GM13977 (cell line): ENCODE measurements around the gene LRRC1.

Source experiments
- DNase-seq: peaks from one replicate; pipeline ENCODE4 v3.0.0; 2012; ENCODE audit warnings: low spot score
- in situ Hi-C: fragments of 300-500 bp; cut with MboI; formaldehyde crosslinking; loops from one replicate; pipeline ENCODE4 v1.12.0; 2022; ENCODE audit warnings: low sequenced_read_pairs, low pct_unique_long_range_greater_than_20kb, mixed read lengths, inconsistent platforms; ENCODE audit not compliant: unreplicated experiment
- TF ChIP-seq, protein P1 (sequence below): IDR thresholded peaks from 2 replicates; pipeline ENCODE4 v1.5.1; 2012; ENCODE audit warnings: mild to moderate bottlenecking, control low read depth; ENCODE audit not compliant: insufficient read depth; ENCODE audit errors: extremely low read depth, missing control alignments

Gene LRRC1

DNA sequence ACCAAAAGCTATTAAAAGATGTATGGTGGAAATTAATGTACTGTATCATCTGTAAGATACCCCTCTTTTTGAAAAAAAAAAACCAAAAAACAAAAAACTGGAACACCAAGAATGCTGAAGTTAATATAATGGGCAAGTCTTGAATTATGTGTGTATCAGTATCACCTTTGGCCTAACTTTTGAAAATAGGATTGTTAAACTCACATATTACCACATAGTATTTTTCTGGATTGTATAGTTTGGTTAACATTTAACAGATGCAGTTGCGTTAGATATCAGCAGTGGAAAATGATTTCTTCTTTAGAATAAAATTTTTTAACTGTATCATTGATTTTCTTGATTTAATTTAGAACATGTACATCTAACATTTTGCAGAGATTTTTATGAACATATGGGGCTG is 118.5 kb downstream of the LRRC1 start:
- no peak for DNase-seq
- in situ Hi-C loops = no loop called here
- TF ChIP-seq, protein P1, sequence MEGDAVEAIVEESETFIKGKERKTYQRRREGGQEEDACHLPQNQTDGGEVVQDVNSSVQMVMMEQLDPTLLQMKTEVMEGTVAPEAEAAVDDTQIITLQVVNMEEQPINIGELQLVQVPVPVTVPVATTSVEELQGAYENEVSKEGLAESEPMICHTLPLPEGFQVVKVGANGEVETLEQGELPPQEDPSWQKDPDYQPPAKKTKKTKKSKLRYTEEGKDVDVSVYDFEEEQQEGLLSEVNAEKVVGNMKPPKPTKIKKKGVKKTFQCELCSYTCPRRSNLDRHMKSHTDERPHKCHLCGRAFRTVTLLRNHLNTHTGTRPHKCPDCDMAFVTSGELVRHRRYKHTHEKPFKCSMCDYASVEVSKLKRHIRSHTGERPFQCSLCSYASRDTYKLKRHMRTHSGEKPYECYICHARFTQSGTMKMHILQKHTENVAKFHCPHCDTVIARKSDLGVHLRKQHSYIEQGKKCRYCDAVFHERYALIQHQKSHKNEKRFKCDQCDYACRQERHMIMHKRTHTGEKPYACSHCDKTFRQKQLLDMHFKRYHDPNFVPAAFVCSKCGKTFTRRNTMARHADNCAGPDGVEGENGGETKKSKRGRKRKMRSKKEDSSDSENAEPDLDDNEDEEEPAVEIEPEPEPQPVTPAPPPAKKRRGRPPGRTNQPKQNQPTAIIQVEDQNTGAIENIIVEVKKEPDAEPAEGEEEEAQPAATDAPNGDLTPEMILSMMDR = no peak

DNA sequence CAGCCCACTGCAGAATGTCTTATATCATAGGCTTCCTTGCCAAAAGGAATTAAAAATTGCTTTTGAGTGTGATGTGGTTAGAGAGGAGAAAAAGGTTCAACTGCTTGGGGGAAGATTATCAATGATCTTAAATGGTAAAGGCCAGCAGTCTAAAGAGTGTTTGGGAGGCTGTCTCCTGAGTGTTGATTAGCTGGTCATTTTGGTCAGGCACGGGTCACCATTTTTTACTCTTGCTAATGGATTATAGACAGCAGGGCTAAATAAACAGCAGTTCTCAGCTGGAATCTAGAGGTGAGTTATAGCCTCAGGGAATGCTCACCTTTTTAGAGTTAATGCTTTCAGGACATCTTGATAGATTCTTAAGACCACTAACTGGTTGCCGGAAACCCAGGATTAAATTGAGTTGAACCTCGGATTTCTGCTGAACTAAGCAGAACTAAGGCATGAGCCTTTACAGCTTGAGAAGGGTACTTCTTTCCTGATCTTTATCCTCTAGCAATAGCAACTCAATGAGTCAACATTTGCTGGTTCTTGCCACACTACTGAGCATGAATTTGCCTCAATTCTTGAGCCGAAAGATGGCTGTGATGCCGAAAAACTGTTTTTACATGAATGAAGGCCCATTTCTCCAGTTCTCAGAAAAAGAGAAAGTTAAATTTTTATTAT is 120.4 kb downstream of the LRRC1 start:
- no peak for DNase-seq
- TF ChIP-seq, protein P1 = no peak
- in situ Hi-C loops = no loop called here

DNA sequence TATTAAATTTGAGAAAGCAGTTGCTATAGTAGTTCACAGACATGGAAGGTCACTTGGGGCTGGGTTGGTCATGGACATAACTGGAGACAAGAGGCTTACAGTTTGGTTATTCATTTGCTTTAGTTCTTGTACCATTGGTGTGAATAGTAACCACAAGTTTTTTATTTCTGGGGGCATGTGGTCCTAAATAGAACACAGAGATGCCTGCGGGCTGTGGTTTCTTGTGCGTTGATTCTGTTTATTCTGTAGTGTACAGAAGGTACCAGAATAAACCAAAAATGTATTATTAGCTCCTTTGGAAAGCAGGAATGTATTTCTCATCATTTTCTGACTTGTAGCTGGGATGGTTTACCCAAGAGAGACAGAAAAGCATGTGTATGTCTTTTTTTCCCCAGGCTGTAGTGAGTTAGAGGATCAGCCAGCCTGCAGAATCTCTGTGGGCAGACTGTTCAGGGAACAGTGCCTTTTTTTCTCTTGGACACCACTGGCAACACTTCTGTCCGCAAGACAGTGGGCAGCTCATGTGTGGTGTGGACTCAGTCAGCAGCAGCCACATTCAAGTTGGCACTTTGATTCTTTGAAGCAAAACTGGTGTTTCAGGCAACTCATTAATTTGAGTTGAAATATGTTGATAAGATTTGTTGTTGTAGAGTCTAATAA is 122.1 kb downstream of the LRRC1 start:
- no peak for DNase-seq
- TF ChIP-seq, protein P1 = no peak
- in situ Hi-C loops = no loop called here

DNA sequence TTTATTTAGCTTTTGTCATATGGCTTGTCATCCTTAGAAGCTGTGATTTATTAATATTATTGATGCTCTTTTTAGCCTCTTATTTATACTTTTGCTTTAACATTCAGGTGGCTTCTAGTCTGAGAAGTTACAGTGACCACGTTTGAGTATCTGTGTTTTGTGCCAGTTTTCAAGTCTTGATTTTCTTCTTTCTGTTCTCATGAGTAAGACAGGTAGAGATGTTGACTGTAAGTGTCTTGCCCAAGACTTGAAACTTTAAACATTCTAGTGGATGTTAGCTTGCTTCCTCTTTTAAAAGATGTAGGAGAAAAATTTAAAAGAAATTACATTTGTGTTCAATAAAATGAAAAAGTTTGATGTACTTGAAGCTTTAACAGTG is 122.6 kb downstream of the LRRC1 start:
- TF ChIP-seq, protein P1 = no peak
- in situ Hi-C loops = no loop called here
- DNase-seq = no peak

DNA sequence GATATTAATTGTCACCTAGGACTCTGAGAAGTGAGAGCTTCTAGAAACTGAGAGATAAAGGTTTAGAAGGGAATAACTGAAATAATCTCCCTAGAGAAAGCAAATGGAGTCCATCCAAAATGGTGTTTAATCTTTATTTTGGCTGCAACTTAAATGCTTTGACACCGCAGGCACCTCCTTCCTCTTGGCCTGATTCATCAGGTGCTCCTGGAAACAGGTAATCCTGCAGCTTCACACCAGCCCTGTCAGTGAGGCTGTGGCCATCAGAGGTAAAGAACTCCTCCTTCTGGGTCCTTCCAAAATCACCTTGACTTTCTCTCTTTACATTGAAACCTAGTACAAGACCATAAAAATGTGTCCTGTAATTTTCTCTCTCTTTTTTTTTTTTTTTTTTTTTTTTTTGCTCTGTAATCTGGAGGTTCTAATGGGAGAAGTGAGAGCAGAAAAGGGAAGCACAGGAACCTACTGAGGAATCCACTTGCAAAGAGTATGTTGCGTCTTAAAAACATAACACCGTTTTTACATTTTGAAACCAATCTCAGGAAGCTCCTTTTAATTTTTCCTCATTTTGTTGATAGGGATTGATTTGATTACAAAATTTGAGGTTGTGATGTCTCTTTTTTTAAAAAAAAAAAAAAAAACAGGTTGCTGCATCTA is 124.2 kb downstream of the LRRC1 start:
- in situ Hi-C loops = no loop called here
- DNase-seq = no peak
- TF ChIP-seq, protein P1 = no peak

DNA sequence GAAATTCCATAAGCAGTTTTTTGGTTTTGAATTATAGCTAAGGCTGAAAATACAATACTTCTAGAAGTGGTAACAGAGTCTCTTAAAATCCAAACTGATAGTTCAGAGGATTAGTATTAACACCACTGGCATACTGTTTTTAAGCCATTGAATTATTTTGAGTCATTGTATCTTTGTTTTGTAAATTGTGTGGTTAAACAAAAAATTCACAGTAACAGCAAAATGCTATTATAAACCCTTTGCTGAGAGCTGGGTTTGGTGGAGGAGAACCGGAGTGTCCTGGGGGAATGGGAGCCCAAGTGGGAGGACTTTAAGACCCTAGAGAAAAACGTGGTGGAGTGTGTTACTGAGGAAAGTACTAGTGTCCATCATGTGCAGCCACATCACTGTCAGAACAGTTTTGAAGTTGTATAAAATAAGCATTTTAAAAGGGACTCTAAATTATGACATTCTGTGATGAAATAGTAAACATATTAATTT is 125.1 kb downstream of the LRRC1 start:
- TF ChIP-seq, protein P1 = no peak
- in situ Hi-C loops = no loop called here
- no peak for DNase-seq
